Psoas muscle (tissue), 8 donors: ENCODE measurements around the gene DPP9. TPM values are rescaled to one million over a fixed set of nuclear protein-coding genes. Genes with fewer than 3 reads are reported as not detected.
A peak's percentile ranks its signal among the peaks of the same experiment; 100 is the strongest.
"Not testable (repeated sequence)": the region's sequence is repeated elsewhere in the genome, so short reads cannot be mapped to it uniquely, and the experiment has no call there.

ENCODE experiments used
- ATAC-seq, 4 donors: fragments of 200-7000 bp; cut with Tn5 transposase; one replicate each; pipeline ENCODE4 v1.9.1; 2020; ENCODE audit warnings: moderate library complexity in 3 of 4, mild to moderate bottlenecking in 2 of 4
- DNase-seq, 2 donors: peaks; one replicate each; pipeline ENCODE4 v3.0.0-alpha.2; 2020
- H3K27ac ChIP-seq: fragments of 200-600 bp; one replicate; pipeline ENCODE4 v1.8.0; 2022
- H3K27me3 ChIP-seq, 3 donors: fragments of 200-600 bp in 1 of 3; one replicate each; pipeline versions ENCODE4 v1.6.1 to v1.8.0; 2013 to 2022; ENCODE audit warnings: low read length in 2 of 3, mild to moderate bottlenecking in 2 of 3, moderate library complexity in 1 of 3; ENCODE audit not compliant: insufficient read depth in 3 of 3
- H3K36me3 ChIP-seq, 2 donors: fragments of 200-600 bp in 1 of 2; one replicate each; pipeline versions ENCODE4 v1.6.1 to v1.8.0; 2013 to 2022; ENCODE audit warnings: low read depth in 1 of 2, mild to moderate bottlenecking in 1 of 2, moderate library complexity in 1 of 2; ENCODE audit not compliant: insufficient read depth in 1 of 2
- H3K4me1 ChIP-seq: fragments of 200-600 bp; one replicate; pipeline ENCODE4 v1.8.0; 2022
- H3K4me3 ChIP-seq: fragments of 200-600 bp; one replicate; pipeline ENCODE4 v1.8.0; 2022; ENCODE audit warnings: mild to moderate bottlenecking
- H3K9me3 ChIP-seq: fragments of 200-600 bp; one replicate; pipeline ENCODE4 v1.8.0; 2022
- WGBS, 3 donors: extraction: QIAGEN DNeasy Blood & Tissue Kit; methylation state at CpG; one replicate each; pipeline versions ENCODE4 v1.1.6 to v1.1.7; 2013; 5-methylcytosine and 5-hydroxymethylcytosine counted together
- intact Hi-C, 2 donors: fragments of 100-400 bp; cut with DNase I; formaldehyde crosslinking; loops; one replicate each; pipeline versions ENCODE4 v1.11.0 to v1.14.2; 2022
- polyA plus RNA-seq, 3 donors: library from polyadenylated mRNA; stranded (reverse); fragments of 200-250 nt; gene quantifications; one replicate each; pipeline ENCODE4 v1.2.3, GENCODE V29; 2013
- total RNA-seq, 4 donors: library from RNA; stranded (reverse); fragmentation: NEBNext Ultra II Directional in 2 of 4; extraction: Animal tissue kit (Norgen Biotek cat#: 25700) in 2 of 4; gene quantifications; one replicate each; pipeline versions ENCODE4 v1.2.1 to v1.2.4, GENCODE V29; 2021 to 2023
- TF ChIP-seq, protein P1 (sequence below): fragments of 200-600 bp; IDR thresholded peaks from one replicate; pipeline ENCODE4 v1.8.0; 2022; ENCODE audit warnings: antibody characterized with exemption
- donor health status: healthy with polysubstance abuse.
- donor health status: DM: no; HTN: no; CAD: no; lungs with moderate emphysema.
- donor health status: Bipolar disorder and iron deficiency.
- donor health status: healthy.
- donor health status: DM: yes; HTN: yes; CAD: no.
- donor health status: DM: no; HTN: no; CAD: no.
- donor health status: DM: no; HTN: no; CAD: no.
- donor health status: DM: yes; HTN: yes; CAD: no.

The DPP9 gene
- total and polyA plus RNA-seq, 7 donors = 55.9 to 138 (median 90.3) TPM

DNA sequence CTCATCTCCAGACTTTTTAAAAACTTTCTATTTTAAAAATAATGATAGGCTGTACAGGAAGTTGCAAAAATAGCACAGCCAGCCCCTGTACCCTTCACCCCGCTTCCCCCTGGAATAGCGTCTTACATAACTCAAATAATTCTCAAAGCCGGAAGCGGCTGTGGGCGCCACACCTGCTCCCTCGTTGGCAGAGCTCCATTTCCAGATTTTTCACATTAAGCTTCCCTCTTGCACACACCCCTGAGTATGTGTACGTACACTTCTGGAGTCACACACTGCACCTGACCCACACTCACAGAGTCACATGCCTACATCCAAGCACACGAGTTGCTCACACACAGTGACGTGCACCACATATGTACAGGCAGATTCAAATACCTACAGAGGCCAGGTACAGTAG lies 24.9 kb upstream of the DPP9 start:
- DNase-seq (no peak), ATAC-seq (no peak)
- Histone ChIP-seq H3K27ac (no peak overlapping the region), H3K36me3 (no peaks in the 10 kb centered on the region), H3K27me3 (peaks cover 0 to 12% (median 2%) of the 10 kb centered on the region in 3 donors), H3K9me3 (no peaks in the 10 kb centered on the region), H3K4me3 (no peak overlapping the region), H3K4me1 (peaks cover 15% of the 10 kb centered on the region)
- TF ChIP-seq, protein P1, sequence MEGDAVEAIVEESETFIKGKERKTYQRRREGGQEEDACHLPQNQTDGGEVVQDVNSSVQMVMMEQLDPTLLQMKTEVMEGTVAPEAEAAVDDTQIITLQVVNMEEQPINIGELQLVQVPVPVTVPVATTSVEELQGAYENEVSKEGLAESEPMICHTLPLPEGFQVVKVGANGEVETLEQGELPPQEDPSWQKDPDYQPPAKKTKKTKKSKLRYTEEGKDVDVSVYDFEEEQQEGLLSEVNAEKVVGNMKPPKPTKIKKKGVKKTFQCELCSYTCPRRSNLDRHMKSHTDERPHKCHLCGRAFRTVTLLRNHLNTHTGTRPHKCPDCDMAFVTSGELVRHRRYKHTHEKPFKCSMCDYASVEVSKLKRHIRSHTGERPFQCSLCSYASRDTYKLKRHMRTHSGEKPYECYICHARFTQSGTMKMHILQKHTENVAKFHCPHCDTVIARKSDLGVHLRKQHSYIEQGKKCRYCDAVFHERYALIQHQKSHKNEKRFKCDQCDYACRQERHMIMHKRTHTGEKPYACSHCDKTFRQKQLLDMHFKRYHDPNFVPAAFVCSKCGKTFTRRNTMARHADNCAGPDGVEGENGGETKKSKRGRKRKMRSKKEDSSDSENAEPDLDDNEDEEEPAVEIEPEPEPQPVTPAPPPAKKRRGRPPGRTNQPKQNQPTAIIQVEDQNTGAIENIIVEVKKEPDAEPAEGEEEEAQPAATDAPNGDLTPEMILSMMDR = no peak
- 18 to 26% (median 22%) methylated on average over 9 of the region's 9 CpGs for WGBS, 3 donors
- intact Hi-C loops = no loop called here

DNA sequence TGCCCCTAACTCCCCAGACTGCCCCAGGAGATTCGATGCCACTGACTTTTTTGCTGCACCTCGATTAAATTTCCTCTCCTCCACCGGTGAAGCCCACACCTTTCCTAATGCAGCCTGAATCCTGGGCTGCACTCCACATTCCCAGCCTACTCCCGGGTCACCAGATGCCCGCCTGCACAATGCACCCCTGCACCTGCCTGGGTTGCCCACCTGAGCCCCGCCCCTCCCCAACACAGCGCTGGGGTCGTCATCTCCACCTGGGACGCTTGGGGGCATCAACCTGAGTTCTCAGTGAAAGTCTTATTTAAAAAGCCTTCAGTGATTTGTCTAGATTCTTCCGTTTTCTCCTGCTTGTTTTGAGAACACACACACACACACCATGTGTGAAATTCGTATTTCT lies 24.5 kb upstream of the DPP9 start:
- DNase-seq = no peak
- ATAC-seq = no peak
- H3K27me3 ChIP-seq = peaks cover 0 to 12% (median 2%) of the 10 kb centered on the region in 3 donors
- H3K4me3 ChIP-seq = no peak overlapping the region
- H3K27ac ChIP-seq = no peak overlapping the region
- H3K4me1 ChIP-seq = peaks cover 15% of the 10 kb centered on the region
- no peaks in the 10 kb centered on the region for H3K36me3 ChIP-seq
- intact Hi-C loops = no loop called here
- H3K9me3 ChIP-seq = no peaks in the 10 kb centered on the region
- 37 to 40% (median 37%) methylated on average over 11 of the region's 11 CpGs for WGBS, 3 donors
- TF ChIP-seq, protein P1 = no peak

DNA sequence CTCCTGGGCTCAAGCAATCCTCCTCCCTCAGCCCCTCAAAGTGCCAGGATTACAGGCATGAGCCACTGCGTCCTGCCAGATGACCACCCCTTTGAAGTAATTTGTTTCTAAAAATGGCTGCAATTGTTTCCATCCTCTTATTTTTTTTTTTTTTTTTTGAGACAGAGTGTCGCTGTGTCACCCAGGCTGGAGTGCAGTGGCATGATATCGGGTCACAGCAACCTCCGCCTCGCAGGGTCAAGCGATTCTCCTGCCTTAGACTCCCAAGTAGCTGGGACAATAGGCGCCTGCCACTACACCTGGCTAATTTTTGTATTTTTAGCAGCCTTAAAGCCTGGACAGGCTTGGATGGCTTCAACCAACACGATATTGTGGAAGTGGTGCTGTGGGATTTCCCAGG lies 22.3 kb upstream of the DPP9 start:
- H3K27me3 ChIP-seq = peaks cover 0 to 12% (median 2%) of the 10 kb centered on the region in 3 donors
- no peaks in the 10 kb centered on the region for H3K9me3 ChIP-seq
- intact Hi-C loops = no loop called here
- no peak for DNase-seq
- WGBS, 3 donors = 47 to 59% (median 49%) methylated on average over 8 of the region's 8 CpGs
- TF ChIP-seq, protein P1 = no peak
- H3K4me3 ChIP-seq = no peak overlapping the region
- H3K36me3 ChIP-seq = no peaks in the 10 kb centered on the region
- no peak overlapping the region for H3K27ac ChIP-seq
- ATAC-seq = no peak
- H3K4me1 ChIP-seq = peaks cover 15% of the 10 kb centered on the region

DNA sequence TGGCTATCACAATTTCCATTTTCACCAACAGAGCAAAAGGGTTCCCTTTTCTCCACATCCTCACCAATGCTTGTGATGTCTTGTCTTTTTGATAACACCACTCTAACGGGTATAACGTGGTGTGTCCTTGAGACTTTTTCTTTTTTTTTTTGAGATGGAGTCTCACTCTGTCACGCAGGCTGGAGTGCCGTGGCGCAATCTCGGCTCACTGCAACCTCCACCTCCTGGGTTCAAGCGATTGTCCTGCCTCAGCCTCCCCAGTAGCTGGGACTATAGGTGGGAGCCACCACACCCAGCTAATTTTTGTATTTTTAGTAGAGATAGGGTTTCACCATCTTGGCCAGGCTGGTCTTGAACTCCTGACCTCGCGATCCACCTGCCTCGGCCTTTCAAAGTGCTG lies 21.5 kb upstream of the DPP9 start:
- DNase-seq, intact Hi-C loops, H3K36me3 ChIP-seq, ATAC-seq, H3K9me3 ChIP-seq, H3K4me3 ChIP-seq: not testable (repeated sequence)
- Histone ChIP-seq H3K27ac (peak overlapping the region; percentile 10), H3K4me1 (peaks cover 15% of the 10 kb centered on the region), H3K27me3 (peaks cover 0 to 12% (median 2%) of the 10 kb centered on the region in 3 donors)
- WGBS, 3 donors = 70 to 76% (median 72%) methylated on average over 10 of the region's 10 CpGs

DNA sequence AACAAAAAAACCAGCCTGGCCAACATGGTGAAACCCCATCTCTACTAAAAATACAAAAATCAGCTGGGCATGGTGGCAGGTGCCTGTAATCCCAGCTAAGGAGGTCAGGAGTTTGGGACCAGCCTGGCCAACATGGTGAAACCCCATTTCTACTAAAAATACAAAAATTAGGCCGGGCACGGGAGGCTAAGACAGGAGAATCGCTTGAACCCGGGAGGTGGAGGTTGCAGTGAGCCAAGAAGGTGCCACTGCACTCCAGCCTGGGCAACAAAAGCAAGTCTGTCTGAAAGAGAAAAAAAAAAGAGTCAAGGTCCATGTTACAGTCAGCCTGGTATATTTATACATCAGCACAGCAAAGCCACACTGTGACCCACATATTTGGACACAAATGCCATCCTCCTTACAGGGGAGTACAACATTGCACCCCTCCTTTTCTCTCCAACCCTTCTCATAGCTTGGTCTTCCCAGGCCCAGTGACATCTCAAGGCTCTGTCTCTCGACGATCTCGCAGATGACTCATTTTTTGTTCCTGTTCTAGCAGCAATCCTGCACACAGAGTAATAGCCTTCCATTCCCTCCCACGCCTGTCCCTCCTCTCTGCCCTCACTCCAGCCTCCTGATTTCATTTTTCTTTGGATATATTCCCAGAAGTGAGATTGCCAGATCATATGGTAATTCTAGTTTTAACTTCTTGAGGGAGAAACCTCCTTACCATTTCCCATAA lies 21.0 kb upstream of the DPP9 start:
- Histone ChIP-seq H3K36me3 (no peaks in the 10 kb centered on the region), H3K4me1 (peaks cover 15% of the 10 kb centered on the region), H3K27ac (peak overlapping the region; percentile 10), H3K9me3 (no peaks in the 10 kb centered on the region), H3K4me3 (no peak overlapping the region), H3K27me3 (peaks cover 0 to 12% (median under 1%) of the 10 kb centered on the region in 3 donors)
- TF ChIP-seq, protein P1 = no peak
- ATAC-seq (peak; percentile 57 to 92 (median 84)), DNase-seq (no peak)
- intact Hi-C loops = no loop called here
- WGBS, 3 donors = 41 to 55% (median 49%) methylated on average over 8 of the region's 8 CpGs
